Epithelial cell of esophagus (primary cell): ENCODE data around the gene PEMT.
A peak's percentile ranks its signal among the peaks of the same experiment; 100 is the strongest.
"Not testable (repeated sequence)": the region's sequence is repeated elsewhere in the genome, so short reads cannot be mapped to it uniquely, and the experiment has no call there.

ENCODE experiments used
- DNase-seq: peaks from one replicate; pipeline ENCODE4 v3.0.0; 2010; ENCODE audit warnings: low read depth
- H3K4me3 ChIP-seq: 2 replicates; pipeline ENCODE4 v1.5.1; 2011; ENCODE audit warnings: mild to moderate bottlenecking, low read length, control low read depth
- TF ChIP-seq, protein P1 (sequence below): IDR thresholded peaks from 2 replicates; pipeline ENCODE4 v1.5.1; 2011; ENCODE audit warnings: low read depth, mild to moderate bottlenecking, low read length, control low read depth, inconsistent platforms; ENCODE audit not compliant: insufficient read depth; ENCODE audit errors: missing control alignments

Gene PEMT

DNA sequence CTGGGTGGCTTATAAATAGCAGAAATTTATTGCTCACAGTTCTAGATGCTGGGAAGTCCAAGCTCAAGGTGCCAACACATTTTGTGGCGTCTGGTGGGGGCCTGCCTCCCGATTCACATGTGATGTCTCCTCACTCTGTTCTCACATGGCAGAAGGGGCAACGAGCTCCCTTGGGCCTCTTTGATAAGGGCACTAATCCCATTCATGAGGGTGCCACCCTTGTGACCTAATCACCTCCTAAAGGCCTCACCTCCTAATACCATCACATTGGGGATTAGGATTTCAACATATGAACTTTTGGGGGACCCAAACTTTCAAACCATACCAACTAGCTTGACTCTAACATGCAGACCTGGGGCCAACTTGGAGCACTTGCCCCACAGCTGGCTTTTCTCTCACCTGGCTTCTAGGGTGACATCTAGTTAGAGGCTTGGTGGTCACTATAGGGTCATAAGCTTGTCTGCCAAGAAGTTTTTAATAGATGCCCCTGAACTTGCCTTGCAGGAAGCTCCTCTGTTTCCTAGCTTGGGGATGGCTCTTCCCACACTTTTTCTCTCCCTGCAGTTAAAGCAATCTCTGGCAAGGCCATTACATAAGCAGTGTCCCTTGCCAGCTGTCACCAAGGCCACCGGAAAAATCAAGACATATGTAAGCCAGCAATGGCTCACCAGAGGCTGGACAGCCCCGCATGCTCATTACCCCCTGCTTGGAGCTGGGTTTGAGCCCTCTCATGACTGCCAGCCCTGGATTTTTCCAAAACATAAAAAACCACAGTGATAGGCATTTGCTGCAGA lies 123.1 kb downstream of the PEMT start:
- TF ChIP-seq, protein P1, sequence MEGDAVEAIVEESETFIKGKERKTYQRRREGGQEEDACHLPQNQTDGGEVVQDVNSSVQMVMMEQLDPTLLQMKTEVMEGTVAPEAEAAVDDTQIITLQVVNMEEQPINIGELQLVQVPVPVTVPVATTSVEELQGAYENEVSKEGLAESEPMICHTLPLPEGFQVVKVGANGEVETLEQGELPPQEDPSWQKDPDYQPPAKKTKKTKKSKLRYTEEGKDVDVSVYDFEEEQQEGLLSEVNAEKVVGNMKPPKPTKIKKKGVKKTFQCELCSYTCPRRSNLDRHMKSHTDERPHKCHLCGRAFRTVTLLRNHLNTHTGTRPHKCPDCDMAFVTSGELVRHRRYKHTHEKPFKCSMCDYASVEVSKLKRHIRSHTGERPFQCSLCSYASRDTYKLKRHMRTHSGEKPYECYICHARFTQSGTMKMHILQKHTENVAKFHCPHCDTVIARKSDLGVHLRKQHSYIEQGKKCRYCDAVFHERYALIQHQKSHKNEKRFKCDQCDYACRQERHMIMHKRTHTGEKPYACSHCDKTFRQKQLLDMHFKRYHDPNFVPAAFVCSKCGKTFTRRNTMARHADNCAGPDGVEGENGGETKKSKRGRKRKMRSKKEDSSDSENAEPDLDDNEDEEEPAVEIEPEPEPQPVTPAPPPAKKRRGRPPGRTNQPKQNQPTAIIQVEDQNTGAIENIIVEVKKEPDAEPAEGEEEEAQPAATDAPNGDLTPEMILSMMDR: no peak
- H3K4me3 ChIP-seq: no peak overlapping the region
- DNase-seq: no peak

DNA sequence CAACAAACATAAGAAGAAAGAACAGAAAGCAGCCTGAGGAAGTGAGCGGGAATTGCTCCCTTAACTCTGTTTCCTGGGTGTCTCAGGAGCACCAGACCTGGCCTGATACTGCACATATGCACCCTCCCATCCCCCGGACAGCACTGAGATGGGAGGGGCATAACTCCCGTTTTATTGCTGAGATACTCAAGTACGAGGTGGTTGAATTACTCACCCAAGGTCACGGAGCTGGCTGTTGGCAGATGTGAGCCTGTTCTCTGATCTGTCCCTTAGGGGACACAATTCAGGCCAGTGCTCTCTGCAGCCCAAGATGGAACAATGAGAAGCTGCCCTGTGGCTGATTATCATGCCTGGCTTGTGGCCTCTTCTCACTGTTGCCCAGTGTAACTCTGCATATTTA lies 123.8 kb downstream of the PEMT start:
- DNase-seq: no peak
- no peak overlapping the region for H3K4me3 ChIP-seq
- TF ChIP-seq, protein P1: no peak

DNA sequence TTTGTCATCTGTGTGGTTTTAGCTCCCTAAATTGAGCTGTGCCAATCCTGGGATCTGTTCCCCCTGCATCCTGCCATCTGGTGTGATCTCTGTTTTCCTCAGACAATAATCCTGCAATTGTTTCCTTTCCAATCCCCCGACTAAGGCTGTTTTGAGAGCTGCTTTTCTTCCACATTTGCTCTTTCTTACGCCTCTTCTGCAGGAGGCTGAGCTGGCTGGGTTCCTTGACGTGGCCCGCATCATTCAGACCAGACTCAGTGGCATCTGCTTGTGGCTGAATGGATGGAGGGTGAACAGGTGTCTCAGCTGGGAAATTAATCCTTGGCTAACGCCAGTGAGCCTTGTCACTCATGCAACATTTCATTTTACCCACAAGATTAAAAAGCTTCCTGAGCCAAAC lies 124.5 kb downstream of the PEMT start:
- DNase-seq: no peak
- H3K4me3 ChIP-seq: no peak overlapping the region
- TF ChIP-seq, protein P1: no peak

DNA sequence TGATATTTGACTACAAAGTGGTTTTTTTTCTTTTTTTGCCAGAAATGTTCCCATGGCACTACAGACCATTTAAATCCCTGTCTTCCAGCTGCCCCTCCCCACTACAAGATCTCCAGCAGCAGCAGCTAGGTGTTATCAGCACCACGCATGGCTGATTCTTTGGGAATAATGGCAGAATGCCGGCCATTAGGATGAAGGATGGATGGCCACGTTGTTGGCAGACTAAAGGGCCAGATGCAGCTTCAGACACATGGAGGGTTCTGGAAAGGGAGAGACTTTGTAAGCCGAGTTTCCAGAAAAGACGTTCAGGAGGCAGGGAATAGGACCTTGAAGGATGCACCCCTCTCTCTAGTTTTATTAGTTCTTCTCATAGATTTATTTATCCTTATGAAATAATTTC lies 125.0 kb downstream of the PEMT start:
- DNase-seq: no peak
- H3K4me3 ChIP-seq: no peak overlapping the region
- TF ChIP-seq, protein P1: no peak

DNA sequence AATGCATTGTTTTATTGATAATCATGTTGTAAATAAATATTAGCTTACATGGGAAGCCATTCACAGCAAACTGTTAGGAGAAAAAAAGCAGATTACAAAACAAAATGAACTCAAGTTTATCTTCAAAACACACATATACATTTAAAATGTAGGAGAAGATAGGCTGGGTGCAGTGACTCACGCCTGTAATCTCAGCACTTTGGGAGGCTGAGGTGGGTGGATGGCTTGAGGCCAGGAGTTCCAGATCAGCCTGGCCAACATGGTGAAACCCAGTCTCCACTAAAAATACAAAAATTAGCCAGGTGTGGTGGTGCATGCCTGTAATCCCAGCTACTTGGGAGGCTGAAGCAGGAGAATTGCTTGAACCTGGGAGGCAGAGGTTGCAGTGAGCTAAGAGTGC lies 125.6 kb downstream of the PEMT start:
- H3K4me3 ChIP-seq: not testable (repeated sequence)
- DNase-seq: peak; percentile 23

DNA sequence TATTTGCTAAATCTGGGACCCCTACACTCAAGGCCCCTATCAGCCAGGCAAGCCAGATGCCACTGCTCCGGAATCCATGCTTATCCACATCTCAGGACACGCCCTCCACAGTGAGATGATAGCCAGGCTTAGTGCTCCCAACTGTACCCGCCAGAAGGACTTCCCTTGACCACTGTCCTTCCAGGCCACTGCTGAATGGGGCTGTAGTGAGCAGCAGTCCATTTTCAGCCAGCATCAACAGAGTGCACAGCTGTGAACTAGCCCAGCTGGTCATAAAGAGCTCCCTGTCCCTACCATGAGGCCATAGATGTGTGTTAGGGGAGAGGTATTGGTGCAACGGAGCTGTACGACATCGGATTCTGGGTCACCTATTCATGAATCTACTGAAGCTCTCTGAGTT lies 127.7 kb downstream of the PEMT start:
- no peak for DNase-seq
- H3K4me3 ChIP-seq: no peak overlapping the region
- TF ChIP-seq, protein P1: no peak

DNA sequence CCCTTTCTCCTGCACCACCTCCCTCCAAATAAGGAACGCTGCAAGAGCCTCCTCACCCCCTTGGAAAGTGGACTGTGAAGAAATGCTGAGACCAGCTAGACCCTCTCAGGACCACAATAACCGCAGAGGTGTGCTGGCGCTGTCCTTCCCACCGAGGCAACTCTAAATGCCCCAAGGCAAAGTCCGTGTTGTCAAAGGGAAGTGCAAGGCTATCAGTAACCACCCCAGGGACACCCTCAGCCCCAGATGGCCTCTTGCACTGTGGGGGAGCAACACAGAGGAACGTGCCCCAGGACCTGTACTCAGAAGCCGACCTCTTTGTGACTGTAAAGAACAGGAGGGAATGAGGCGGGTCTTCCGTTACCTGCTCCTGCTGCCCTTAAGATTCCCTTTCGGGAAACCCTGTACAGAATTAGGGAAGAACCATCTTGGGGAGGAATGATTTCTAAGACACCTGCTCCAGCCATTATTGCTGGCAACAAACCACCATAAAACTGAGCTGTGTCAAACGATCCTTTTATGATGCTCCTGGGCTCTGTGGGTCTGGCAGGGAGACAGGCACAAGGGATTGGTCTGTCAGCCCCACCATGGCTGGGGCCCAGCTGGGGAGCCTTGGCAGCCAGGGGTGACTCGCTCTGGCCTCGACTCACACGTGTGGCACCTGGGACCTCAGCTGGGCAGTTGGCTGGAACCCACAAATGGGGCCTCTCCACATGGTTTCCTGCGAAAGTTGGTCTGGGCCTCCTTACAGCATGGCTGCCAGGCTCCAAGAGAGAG lies 129.3 kb downstream of the PEMT start:
- DNase-seq: no peak
- TF ChIP-seq, protein P1: no peak
- H3K4me3 ChIP-seq: no peak overlapping the region
